Fibroblast of pulmonary artery (primary cell): ENCODE measurements around the gene SLFN14.

Experiments used
- DNase-seq: peaks from one replicate; pipeline ENCODE4 v3.0.0-alpha.2; 2010; ENCODE audit warnings: low read depth
- H3K4me3 ChIP-seq: replicated peaks from 2 replicates; pipeline ENCODE4 v1.5.1; 2011; ENCODE audit warnings: low read depth, mild to moderate bottlenecking, control low read depth, low read length, moderate library complexity
- CTCF ChIP-seq: IDR thresholded peaks from 2 replicates; pipeline ENCODE4 v1.5.1; 2011; ENCODE audit warnings: mild to moderate bottlenecking, control low read depth, low read length, inconsistent platforms; ENCODE audit errors: missing control alignments

The SLFN14 gene

DNA sequence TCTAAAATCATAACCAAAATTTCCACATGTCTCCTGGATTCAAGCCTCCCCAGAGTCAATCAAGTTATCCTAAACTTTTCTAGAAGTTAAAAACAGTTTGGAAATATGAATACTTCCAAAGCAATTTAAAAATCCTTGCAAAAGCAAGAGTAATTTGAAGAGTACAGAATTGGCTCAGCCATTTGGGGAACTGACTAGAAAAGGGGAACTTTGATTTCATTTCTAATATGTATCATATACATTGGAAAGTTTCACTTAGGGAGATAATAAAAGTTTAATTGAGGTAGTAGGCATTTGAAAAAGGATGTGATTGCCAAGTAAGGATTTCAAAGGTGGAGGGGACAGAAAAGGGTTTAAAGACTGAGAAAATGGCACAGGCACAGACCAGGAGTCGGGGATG, 14.1 kb downstream of the SLFN14 start:
- no peak for DNase-seq
- TF ChIP-seq CTCF, result no peak
- H3K4me3 ChIP-seq, result no peak overlapping the region

DNA sequence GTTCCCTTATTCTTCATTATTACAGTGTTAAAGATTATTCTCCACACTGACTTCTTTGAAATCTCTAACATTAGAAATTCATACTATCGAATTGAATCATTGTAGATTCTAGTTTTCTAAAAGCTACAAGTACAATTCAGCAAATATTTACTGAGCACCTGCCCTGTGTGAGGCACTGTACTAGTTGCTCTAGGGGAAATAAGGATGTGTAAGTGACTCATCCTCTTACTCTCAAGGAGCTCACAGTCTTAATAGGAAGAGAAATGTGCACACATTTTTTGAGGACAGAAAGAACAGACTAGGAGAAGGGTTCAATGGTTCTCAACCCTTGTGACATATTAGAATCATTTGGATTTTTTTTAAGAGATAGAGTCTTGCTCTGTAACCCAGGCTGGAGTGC, 15.5 kb downstream of the SLFN14 start:
- TF ChIP-seq CTCF, result no peak
- no peak overlapping the region for H3K4me3 ChIP-seq

GRCh38 chr17:35543856-35544255, 16.8 kb downstream of the SLFN14 start:
- DNase-seq, result no peak

More for the DNA sequence above, 15.5 kb downstream of the SLFN14 start:
- no peak for DNase-seq

GRCh38 chr17:35542990-35543389, 17.6 kb downstream of the SLFN14 start:
- no peak for TF ChIP-seq CTCF
- no peak overlapping the region for H3K4me3 ChIP-seq
- DNase-seq, result no peak

More at GRCh38 chr17:35543856-35544255, 16.8 kb downstream of the SLFN14 start:
- TF ChIP-seq CTCF, result no peak
- no peak overlapping the region for H3K4me3 ChIP-seq

DNA sequence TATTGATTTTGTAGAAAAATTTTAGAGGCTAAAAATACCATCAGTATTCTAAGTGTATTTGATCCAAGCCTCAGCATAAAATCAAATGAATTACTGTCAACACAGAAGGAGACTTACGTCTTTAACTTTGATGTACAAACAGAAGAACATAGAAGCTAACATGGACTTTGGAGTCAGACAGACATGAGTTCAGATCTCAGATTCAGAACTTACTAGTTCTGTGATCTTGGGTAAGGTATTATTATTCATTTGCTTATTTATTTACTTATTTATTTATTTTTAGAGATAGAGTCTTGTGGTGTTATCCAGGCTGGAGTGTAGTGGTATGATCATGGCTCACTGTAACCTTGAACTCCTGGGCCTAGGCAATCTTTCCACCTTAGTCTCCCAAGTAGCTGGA, 19.2 kb downstream of the SLFN14 start:
- DNase-seq, result no peak
- TF ChIP-seq CTCF, result no peak
- H3K4me3 ChIP-seq, result no peak overlapping the region

- TF ChIP-seq CTCF, result no peak
- DNase-seq, result peak; percentile 50
- peak overlapping the region; percentile 30 for H3K4me3 ChIP-seq
Measured at GRCh38 chr17:35540589-35541404, 19.8 kb downstream of the SLFN14 start.

GRCh38 chr17:35539659-35540026, 21.0 kb downstream of the SLFN14 start:
- TF ChIP-seq CTCF, result no peak
- H3K4me3 ChIP-seq, result no peak overlapping the region
- DNase-seq, result no peak
